Fibroblast of villous mesenchyme (primary cell): ENCODE results near the gene ZNF274. TPM values are rescaled to one million over a fixed set of nuclear protein-coding genes. Genes with fewer than 3 reads are reported as not detected.
A peak's percentile ranks its signal among the peaks of the same experiment; 100 is the strongest.
"Not testable (repeated sequence)": the region's sequence is repeated elsewhere in the genome, so short reads cannot be mapped to it uniquely, and the experiment has no call there.

Source experiments
- DNase-seq: peaks from one replicate; pipeline ENCODE4 v3.0.0-alpha.2; 2010; ENCODE audit warnings: low read depth
- H3K4me3 ChIP-seq: 2 replicates; pipeline ENCODE4 v1.5.1; 2011; ENCODE audit warnings: low read depth, mild to moderate bottlenecking, low read length
- total RNA-seq: library from RNA; depleted of rRNA; stranded (reverse); fragments of >200 nt; gene quantifications from 2 replicates; pipeline ENCODE4 v1.2.3, GENCODE V29; 2012
- TF ChIP-seq, protein P1 (sequence below): IDR thresholded peaks from 2 replicates; pipeline ENCODE4 v1.5.1; 2012; ENCODE audit warnings: low read depth, mild to moderate bottlenecking, low read length; ENCODE audit not compliant: insufficient read depth

Gene ZNF274
- total RNA-seq, 1 donor: 17.7 TPM

GRCh38 chr19:58228585-58229254, 45.9 kb downstream of the ZNF274 start, which contains the start of gene ZNF544:
ZNF544 (plus strand) TSS chr19:58228914; CDS start chr19:58244024, 15,110 bp downstream.
- peak; percentile 76 for DNase-seq
- TF ChIP-seq, protein P1, sequence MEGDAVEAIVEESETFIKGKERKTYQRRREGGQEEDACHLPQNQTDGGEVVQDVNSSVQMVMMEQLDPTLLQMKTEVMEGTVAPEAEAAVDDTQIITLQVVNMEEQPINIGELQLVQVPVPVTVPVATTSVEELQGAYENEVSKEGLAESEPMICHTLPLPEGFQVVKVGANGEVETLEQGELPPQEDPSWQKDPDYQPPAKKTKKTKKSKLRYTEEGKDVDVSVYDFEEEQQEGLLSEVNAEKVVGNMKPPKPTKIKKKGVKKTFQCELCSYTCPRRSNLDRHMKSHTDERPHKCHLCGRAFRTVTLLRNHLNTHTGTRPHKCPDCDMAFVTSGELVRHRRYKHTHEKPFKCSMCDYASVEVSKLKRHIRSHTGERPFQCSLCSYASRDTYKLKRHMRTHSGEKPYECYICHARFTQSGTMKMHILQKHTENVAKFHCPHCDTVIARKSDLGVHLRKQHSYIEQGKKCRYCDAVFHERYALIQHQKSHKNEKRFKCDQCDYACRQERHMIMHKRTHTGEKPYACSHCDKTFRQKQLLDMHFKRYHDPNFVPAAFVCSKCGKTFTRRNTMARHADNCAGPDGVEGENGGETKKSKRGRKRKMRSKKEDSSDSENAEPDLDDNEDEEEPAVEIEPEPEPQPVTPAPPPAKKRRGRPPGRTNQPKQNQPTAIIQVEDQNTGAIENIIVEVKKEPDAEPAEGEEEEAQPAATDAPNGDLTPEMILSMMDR: peak; percentile 31
- H3K4me3 ChIP-seq: peak within 1 kb of the TSS; percentile 84

DNA sequence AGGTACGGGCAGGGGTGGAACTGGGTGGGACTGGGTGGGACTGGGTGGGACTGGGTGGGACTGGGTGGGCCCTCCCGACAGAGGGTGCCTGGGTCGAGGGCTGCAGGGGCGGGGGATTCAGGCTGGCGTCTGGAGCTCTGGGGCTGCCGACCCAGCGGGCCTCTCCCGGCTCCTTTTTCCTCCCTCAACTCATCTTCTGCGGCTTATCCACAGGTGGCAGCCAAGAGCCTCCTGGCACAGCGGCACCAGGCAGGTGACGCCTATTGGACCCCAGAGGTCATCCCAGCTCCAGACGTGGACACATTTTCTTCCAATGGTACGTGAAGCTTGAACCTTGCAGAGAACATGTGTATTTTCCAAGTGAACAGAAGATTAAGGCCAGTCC, 46.4 kb downstream of the ZNF274 start:
- peak overlapping the region; percentile 84 for H3K4me3 ChIP-seq
- DNase-seq: peak; percentile 30
- TF ChIP-seq, protein P1: peak; percentile 9

DNA sequence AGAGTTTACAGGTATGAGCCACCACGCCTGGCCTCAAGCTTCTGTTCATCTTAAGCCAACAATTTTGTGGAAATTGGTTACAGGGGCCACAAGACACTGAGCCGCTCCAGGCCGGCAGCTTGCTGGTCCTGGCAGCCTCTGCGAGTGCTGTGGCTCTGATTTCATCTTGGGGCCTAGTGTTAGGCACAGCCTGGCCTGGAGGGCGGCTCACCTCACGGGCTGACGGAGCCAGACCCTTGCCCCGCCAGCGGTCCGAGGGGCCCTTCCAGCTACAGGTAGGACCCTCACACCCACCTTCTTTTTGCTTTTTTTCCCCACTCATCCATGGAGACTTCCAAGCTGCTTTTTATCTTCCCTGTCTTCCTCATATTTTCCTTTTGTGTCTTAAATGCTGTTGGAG, 54.5 kb downstream of the ZNF274 start:
- TF ChIP-seq, protein P1: no peak
- DNase-seq: no peak
- no peak overlapping the region for H3K4me3 ChIP-seq

- DNase-seq: no peak
- TF ChIP-seq, protein P1: no peak
- no peak overlapping the region for H3K4me3 ChIP-seq
Observed at GRCh38 chr19:58243351-58243750, 60.5 kb downstream of the ZNF274 start.

DNA sequence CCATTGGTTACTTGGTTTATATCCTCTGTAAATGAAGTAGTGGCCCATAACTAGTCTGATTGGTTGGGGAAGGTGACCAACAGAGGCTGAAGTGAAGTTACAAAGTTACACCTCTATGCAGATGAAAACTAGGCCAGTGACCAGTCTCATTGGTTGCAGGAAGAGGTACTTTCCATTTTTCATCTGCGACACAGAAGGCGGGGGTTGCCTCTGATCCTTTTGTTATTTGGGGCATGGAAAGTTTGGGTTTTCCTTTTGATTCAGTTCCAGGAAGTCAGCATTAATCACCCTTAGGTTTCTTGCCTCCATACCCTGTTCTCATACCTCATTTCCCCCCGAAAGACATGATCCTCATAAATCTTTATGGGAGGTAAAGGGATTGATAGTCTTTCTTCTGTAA, 66.0 kb downstream of the ZNF274 start:
- no peak overlapping the region for H3K4me3 ChIP-seq
- TF ChIP-seq, protein P1: no peak
- DNase-seq: no peak

- TF ChIP-seq, protein P1: no peak
- DNase-seq: no peak
Observed at GRCh38 chr19:58252102-58252685, 69.3 kb downstream of the ZNF274 start.

GRCh38 chr19:58258259-58258658, 75.4 kb downstream of the ZNF274 start:
- DNase-seq, H3K4me3 ChIP-seq: not testable (repeated sequence)

More at GRCh38 chr19:58252102-58252685, 69.3 kb downstream of the ZNF274 start:
- no peak overlapping the region for H3K4me3 ChIP-seq
